WI38 (cell line): ENCODE measurements around the gene DDX20.

Experiments used
- H3K4me3 ChIP-seq: 2 replicates; pipeline ENCODE4 v1.5.1; 2011; ENCODE audit warnings: low read depth, mild to moderate bottlenecking, control low read depth, low read length
- CTCF ChIP-seq: IDR thresholded peaks from 2 replicates; pipeline ENCODE4 v1.5.1; 2012; ENCODE audit warnings: low read depth, mild to moderate bottlenecking, control low read depth, low read length

DDX20 gene

GRCh38 chr1:111755331-111756123 is at the start of gene DDX20:
Gene DDX20, plus strand, starts transcription at chr1:111755901. Its CDS starts 24 bp downstream, at chr1:111755925.
- peak; percentile 80 for TF ChIP-seq CTCF
- H3K4me3 ChIP-seq = peak within 1 kb of the TSS; percentile 93

- no peak for TF ChIP-seq CTCF
- peak overlapping the region; percentile 21 for H3K4me3 ChIP-seq
These were observed 48.8 kb upstream of the DDX20 start for GRCh38 chr1:111706921-111707320.

DNA sequence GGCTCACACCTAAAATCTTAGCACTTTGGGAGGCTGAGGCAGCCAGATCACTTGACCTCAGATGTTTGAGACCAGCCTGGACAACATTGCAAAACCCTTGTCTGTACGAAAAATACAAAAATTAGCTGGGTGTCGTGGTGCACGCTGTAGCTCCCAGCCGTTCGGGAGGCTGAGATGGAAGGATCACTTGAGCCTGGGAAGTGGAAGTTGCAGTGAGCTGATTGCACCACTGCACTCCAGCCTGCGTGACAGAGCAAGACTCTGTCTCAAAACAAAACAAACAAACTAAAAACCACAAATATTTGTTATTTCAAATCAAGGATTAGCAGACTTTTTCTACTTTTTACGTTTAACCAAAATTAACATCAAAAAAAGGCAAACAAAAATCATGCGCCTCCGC is 47.8 kb upstream of the DDX20 start:
- TF ChIP-seq CTCF = no peak

DNA sequence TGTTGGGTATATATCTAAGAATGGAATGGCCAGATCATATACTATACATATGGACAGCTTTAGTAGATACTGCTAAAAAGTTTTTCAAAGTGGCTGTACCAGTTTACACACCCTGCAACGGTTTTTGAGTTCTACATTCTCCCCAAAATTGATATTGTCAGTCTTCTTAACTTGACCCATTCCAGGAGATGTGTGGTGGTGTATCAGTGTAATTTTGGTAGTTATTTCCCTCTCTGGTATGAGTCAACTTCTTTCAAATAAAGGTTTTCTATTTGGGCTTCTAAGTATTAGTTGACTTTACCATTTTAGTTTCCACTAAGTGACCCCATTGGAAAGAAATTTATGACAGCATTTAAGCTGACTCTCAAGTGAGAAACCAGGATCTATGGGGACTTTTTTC is 45.7 kb upstream of the DDX20 start:
- TF ChIP-seq CTCF = no peak

More for the DNA sequence above, 47.8 kb upstream of the DDX20 start:
- H3K4me3 ChIP-seq = no peak overlapping the region

GRCh38 chr1:111716333-111716732 is 39.4 kb upstream of the DDX20 start:
- TF ChIP-seq CTCF = no peak
- H3K4me3 ChIP-seq = no peak overlapping the region

More for the DNA sequence above, 45.7 kb upstream of the DDX20 start:
- no peak overlapping the region for H3K4me3 ChIP-seq

- H3K4me3 ChIP-seq = no peak overlapping the region
- no peak for TF ChIP-seq CTCF
These were observed 38.3 kb upstream of the DDX20 start for GRCh38 chr1:111717450-111717849.

DNA sequence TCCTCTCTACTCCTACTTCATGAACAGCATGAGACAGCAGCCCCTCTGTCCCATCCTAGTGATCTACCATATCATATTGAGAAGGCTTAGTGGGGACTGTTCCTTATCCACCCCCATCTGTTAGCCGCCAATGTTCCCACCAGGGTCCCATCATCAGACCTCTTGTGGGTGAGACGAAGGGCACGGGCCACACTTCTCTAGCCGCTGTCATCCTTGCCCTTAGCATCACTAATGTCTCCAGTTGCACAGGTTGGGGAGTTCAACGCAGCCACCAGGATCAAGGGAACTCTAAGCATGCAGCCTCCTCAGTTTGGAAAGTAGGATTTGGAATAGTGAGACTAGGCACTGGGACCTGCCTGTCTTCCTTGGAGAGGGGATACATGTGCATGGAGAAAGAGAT is 36.6 kb upstream of the DDX20 start:
- no peak overlapping the region for H3K4me3 ChIP-seq
- TF ChIP-seq CTCF = no peak
